Measurements from ENCODE around the gene LEF1.

- TF ChIP-seq, protein P1, sequence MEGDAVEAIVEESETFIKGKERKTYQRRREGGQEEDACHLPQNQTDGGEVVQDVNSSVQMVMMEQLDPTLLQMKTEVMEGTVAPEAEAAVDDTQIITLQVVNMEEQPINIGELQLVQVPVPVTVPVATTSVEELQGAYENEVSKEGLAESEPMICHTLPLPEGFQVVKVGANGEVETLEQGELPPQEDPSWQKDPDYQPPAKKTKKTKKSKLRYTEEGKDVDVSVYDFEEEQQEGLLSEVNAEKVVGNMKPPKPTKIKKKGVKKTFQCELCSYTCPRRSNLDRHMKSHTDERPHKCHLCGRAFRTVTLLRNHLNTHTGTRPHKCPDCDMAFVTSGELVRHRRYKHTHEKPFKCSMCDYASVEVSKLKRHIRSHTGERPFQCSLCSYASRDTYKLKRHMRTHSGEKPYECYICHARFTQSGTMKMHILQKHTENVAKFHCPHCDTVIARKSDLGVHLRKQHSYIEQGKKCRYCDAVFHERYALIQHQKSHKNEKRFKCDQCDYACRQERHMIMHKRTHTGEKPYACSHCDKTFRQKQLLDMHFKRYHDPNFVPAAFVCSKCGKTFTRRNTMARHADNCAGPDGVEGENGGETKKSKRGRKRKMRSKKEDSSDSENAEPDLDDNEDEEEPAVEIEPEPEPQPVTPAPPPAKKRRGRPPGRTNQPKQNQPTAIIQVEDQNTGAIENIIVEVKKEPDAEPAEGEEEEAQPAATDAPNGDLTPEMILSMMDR (IDR thresholded peaks at IDR 0.05) = no peak
- no peak for TF ChIP-seq POLR2AphosphoS5 (IDR thresholded peaks at IDR 0.05)
- no peak for TF ChIP-seq POLR2A (IDR thresholded peaks at IDR 0.05)
Observed at GRCh38 chr4:108159845-108160244, 8.9 kb downstream of the LEF1 start.

All from prostate gland (tissue), 2 donors.